ENCODE results near the gene CHURC1.

The CHURC1 gene

DNA sequence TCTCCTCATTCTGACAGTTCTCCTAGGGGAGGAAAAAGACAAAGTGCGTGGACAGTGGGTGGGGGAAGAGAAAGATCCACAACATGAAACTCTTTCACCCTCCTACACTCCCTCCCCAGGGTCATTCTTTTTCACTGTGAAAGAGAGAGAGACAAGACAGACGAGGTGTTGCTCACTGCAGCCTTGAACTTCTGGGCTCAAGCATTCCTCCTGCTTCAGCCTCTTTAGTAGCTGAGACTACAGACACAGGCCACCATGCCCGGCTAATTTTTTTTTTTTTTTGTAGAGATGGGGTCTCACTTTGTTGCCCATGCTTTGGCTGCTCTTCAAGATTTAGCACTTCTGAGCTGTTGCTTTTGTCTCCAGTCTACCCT is 25.5 kb downstream of the CHURC1 start:
- POLR2A ChIA-PET (ENCODE audit: low non-redundant PET): no interaction called here
- TF ChIP-seq, protein P1, sequence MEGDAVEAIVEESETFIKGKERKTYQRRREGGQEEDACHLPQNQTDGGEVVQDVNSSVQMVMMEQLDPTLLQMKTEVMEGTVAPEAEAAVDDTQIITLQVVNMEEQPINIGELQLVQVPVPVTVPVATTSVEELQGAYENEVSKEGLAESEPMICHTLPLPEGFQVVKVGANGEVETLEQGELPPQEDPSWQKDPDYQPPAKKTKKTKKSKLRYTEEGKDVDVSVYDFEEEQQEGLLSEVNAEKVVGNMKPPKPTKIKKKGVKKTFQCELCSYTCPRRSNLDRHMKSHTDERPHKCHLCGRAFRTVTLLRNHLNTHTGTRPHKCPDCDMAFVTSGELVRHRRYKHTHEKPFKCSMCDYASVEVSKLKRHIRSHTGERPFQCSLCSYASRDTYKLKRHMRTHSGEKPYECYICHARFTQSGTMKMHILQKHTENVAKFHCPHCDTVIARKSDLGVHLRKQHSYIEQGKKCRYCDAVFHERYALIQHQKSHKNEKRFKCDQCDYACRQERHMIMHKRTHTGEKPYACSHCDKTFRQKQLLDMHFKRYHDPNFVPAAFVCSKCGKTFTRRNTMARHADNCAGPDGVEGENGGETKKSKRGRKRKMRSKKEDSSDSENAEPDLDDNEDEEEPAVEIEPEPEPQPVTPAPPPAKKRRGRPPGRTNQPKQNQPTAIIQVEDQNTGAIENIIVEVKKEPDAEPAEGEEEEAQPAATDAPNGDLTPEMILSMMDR (conservative IDR thresholded peaks at IDR 0.05; ENCODE audit: low read depth): no peak
- DNase-seq (ENCODE audit: low spot score): no peak
- CTCF ChIA-PET: no interaction called here
- no peak overlapping the region for H3K27ac ChIP-seq

GRCh38 chr14:64940336-64940910 is 26.2 kb downstream of the CHURC1 start:
- TF ChIP-seq, protein P1 (conservative IDR thresholded peaks at IDR 0.05; ENCODE audit: low read depth): no peak
- no peak overlapping the region for H3K27ac ChIP-seq
- ChIA-PET POLR2A (ENCODE audit: low non-redundant PET) (no interaction called here), CTCF (interaction anchor here (0.6 kb wide), 1 partner anchor 278 kb away, joined by 4 read pairs; no protein-coding TSS in a partner anchor)
- no peak for DNase-seq (ENCODE audit: low spot score)

DNA sequence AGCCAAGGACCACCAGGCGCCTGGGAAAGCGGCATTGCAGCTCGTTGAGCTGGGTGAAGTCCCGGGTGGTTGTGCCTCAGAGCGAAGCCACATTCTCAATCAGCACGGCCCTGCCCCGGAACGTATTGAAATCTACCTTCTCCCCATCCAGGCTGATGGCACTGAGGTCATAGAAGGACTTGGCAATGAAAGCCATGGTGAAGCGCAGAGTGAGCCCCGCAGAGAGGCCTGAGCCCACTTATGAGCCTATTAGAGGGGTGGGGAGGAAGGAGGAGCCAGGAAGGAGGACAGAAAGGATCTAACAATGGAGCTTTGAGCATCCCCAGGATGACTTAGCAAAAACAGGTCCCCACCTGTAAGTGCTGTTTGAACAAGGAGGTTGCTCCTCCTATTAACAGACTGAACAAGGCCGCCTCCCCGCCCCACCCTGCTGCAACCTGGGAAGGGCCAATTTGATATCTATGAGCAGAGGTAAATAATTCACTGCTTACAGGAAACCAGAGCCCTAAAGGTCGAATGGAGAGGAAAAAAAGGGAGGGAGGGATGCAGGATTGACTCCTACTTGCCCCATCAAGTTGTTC is 28.4 kb downstream of the CHURC1 start, which contains the start of gene GPX2:
TSS of gene GPX2 (minus strand) at position 215 of the 581 bp plus-strand sequence. CDS start at position 196, 19 bp downstream.
- DNase-seq (ENCODE audit: low spot score): peak; percentile 53
- POLR2A ChIA-PET (ENCODE audit: low non-redundant PET): interaction anchor here (0.5 kb wide), 1 partner anchor 17 kb away, joined by 4 read pairs; no protein-coding TSS in a partner anchor
- CTCF ChIA-PET: interaction anchor here (0.6 to 0.8 kb wide), 2 partner anchors 77 to 400 kb away, joined by 3 read pairs; no protein-coding TSS in a partner anchor
- TF ChIP-seq, protein P1 (conservative IDR thresholded peaks at IDR 0.05; ENCODE audit: low read depth): no peak
- H3K27ac ChIP-seq: peak within 1 kb of the TSS; percentile 60

GRCh38 chr14:64943556-64943955 is 29.3 kb downstream of the CHURC1 start:
- TF ChIP-seq, protein P1 (conservative IDR thresholded peaks at IDR 0.05; ENCODE audit: low read depth): no peak
- no peak overlapping the region for H3K27ac ChIP-seq
- CTCF ChIA-PET: no interaction called here
- POLR2A ChIA-PET (ENCODE audit: low non-redundant PET): no interaction called here
- no peak for DNase-seq (ENCODE audit: low spot score)

DNA sequence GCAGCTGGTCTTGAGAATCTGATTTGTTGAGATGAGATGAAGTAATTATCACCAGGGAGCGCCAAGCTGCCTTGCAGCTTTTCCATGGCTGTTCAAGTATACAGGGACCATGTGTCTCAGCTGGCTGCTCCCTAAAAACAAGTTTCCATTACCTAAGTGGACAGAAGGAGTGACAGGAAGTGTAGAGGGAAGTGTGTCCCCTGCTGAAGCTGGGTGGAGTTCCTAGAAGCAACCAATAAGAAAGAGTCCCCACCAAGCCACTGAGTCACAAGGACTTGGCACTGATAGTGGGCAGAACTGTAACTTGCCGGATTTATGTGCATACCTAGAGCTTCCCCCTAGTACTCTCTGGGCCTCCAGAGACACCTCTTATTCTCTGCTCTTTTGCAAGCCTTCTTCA is 29.8 kb downstream of the CHURC1 start:
- no peak overlapping the region for H3K27ac ChIP-seq
- CTCF ChIA-PET: no interaction called here
- TF ChIP-seq, protein P1 (conservative IDR thresholded peaks at IDR 0.05; ENCODE audit: low read depth): no peak
- no peak for DNase-seq (ENCODE audit: low spot score)
- POLR2A ChIA-PET (ENCODE audit: low non-redundant PET): no interaction called here

DNA sequence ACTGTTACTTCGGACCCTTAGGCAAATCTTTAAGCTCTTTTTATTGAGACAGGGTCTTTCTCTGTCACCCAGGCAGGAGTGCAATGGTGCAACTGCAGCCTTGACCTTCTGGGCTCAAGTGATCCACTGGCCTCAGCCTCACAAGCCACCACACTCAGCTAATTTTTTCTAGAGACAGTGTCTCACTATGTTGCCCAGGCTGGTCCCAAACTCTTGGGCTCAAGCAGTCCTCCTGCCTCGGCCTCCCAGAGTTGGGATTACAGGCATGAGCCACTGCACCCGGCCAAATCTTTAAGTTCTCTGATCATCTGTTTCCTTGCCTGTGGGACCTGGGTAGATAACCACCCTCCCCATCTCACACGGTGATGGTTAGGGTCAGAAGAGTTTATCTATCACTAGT is 30.6 kb downstream of the CHURC1 start:
- no peak overlapping the region for H3K27ac ChIP-seq
- ChIA-PET POLR2A (ENCODE audit: low non-redundant PET) (no interaction called here), CTCF (no interaction called here)
- TF ChIP-seq, protein P1 (conservative IDR thresholded peaks at IDR 0.05; ENCODE audit: low read depth): no peak
- no peak for DNase-seq (ENCODE audit: low spot score)
